GM18951 (cell line): ENCODE measurements around the gene MUC4.
"Not testable (repeated sequence)": the region's sequence is repeated elsewhere in the genome, so short reads cannot be mapped to it uniquely, and the experiment has no call there.

ENCODE experiments used
- POLR2A ChIP-seq: IDR thresholded peaks from 4 replicates; pipeline ENCODE4 v1.6.1; 2011; ENCODE audit warnings: mild to moderate bottlenecking; ENCODE audit not compliant: insufficient read length, insufficient read depth; ENCODE audit errors: extremely low read depth
- in situ Hi-C: fragments of 300-500 bp; cut with MboI; formaldehyde crosslinking; loops from one replicate; pipeline ENCODE4 v1.12.0; 2022; ENCODE audit warnings: low sequenced_read_pairs, mixed read lengths, inconsistent platforms; ENCODE audit not compliant: unreplicated experiment

MUC4 gene

DNA sequence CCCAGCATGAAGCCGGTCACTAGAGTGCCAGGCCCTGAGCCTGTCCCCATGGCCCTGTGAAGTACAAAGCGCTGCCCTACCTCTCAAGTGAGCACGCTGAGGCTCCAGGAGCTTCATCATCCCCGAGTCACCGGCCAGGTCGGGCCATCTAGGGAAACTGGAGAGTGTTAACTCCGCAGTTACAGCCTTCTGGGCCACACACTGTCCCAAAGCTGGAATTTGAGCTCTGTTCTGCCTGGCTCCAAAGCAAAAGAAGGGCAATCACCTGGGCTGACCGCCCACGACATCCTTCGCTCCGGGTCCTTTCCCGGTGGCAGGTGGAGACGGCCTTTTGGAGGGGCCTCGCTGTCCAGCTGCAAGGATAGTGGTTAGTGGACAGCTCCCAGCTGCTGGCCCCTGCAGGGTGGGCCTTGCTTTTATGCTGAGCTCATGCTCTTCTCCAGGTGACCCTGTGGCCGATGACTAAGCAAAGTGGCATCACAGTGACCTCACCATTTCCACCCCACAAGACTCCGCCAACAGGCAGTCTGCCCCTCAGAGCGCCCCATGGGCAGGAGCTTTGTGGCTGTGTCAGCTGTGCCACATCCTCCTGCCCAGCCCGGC lies 3.5 kb upstream of the MUC4 start:
- in situ Hi-C loops = no loop called here
- no peak for TF ChIP-seq POLR2A

DNA sequence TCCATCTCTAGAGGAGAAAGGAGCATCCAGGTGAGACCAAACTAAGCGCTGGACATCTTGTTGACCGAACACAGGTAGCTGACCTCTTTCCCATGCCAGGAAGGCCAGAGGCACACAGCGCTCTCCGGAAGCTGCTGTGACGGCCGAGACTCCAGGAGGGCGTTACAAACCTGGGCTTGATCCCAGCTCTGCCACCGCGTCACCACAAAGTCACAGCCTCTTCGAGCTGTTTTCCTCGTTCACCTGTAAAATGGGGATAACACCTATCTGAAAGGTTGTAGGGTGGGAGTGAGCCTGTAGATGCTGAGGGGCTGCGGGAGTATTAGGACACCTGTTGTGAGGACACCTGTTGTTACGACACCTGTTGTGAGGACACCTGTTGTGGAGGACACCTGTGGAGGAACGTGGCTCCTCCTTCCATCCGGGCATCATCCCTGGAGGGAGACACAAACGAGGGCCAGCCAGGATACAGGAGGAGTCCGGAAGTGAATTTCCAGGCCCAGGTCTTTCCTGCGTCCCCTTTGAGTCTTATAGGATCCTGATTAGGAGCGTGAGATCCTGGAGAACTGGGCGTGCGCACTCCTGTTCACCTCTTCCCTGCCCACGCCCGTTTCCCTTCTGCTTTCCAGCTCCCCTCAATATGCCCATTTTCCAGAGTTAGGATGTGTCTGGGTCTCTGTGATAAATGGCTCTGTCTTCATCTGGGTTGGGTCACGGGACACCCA lies 2.3 kb upstream of the MUC4 start:
- in situ Hi-C loops = no loop called here
- no peak for TF ChIP-seq POLR2A

DNA sequence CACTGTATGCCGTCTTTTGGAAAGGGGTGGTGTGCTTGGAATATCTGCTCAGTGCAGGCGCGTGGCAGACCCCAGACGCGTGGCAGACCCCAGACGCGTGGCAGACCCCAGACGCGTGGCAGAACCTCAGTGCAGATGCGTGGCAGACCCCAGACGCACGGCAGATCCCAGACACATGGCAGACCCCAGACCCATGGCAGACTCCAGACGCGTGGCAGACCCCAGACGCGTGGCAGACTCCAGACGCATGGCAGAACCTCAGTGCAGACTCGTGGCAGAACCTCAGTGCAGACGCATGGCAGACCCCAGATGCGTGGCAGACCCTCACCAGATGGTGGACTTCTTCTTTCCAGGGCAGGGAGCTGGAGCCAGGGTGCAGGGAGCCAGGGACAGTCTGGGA lies 637 bp upstream of the MUC4 start:
- TF ChIP-seq POLR2A = no peak
- in situ Hi-C loops = no loop called here

DNA sequence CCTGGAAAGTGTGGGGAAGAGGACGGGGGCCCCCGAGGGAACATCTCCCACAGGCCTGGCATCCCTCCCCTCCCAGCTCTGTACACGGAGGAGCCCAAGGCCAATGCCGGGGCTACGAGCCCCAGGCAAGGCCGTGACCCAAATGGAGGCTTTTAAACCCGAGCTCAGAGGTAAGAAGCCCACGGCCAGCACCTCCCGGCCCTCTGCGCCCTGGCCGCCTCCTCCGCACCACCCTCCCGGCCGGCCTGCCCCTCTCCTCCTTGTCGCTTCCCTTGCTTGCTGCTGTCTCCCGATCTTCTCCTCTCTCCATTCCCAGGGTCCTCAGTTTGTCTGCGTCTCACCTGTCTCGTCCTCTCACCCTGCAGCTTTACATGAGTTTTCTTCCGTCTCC lies 1.3 kb downstream of the MUC4 start:
- no peak for TF ChIP-seq POLR2A
- in situ Hi-C loops = no loop called here

DNA sequence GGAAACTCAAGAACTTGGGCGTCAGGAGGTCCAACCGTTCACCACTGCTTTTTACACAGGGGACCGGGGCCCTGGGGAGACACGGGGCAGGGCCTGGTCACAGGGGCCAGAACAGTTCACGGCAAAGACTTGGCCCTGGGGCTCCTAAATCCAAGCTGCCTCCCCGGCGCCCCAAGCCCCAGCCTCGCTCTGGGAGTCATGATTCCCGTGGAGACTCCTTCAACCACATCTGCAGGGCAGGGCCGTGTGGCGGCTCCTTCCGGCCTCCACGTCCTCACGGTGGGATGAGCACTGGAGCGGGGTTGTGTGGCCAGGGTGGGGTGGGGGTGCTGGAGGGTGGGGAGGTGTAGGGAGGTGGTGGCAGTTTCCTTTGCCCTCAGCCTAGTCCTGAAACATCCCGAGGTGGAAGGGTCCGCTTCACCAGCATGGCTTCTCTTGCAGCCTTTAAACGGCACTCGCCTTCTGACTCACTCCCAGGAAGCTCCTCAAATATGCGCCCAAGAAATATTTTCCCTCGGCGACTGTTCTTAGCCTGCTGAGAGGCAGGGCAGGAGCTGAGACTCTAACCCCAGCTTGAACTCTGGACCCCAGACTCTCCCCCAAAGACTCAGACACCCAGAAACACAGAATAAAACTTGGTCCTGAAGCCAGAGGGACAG lies 1.8 kb downstream of the MUC4 start:
- TF ChIP-seq POLR2A = no peak
- in situ Hi-C loops = no loop called here

DNA sequence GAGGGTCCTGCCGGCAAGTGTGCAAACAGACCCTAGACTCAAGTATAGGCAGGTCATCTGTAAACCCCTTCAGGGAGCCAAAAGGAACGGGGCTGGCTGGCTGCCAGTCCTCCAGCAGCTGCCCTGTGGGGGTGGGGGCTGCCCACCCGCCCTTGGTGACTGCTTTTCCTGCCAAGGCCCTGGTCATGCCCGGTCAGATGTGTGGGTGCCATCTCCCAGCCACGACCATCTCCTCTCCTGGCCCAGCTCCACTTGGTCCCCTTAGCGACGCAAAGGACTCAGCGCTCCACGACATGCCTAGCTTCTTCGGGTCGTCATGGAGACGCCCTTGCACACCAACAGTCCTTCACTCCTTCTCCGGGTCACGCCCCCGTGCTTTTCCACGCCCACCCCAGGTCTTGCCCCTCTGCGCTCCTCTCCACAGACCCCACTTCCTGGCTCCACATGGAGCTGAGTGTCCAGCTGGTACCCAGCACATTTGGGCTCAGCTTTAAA lies 2.4 kb downstream of the MUC4 start:
- in situ Hi-C loops = no loop called here
- no peak for TF ChIP-seq POLR2A

DNA sequence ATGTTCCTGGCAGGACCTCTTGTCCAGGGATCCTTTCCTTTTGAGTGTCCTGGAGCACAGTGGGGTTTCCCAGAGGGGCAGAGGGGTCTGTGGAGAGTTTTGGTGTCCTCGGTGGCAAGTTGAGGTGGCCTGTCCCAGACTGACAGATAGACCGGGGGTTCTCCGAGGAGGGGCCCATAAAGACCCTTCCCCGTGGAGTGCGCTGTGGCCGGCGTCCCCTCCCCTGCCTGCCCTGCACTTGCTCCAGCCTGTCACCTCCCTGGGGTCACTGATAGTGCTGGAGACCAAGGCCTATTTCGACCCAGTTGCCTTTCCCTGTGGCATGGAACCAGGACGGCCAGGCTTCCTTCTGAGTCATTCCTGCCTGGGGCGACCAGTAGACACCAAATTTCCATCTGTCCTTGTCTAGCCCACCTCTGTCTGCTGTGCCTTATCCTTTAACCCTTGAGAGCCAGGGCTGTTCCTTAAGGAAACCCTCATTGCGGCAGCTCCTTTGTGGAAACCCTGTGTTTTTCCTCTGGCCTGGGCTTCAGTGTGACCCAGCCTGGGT lies 2.9 kb downstream of the MUC4 start:
- in situ Hi-C loops = no loop called here
- no peak for TF ChIP-seq POLR2A

DNA sequence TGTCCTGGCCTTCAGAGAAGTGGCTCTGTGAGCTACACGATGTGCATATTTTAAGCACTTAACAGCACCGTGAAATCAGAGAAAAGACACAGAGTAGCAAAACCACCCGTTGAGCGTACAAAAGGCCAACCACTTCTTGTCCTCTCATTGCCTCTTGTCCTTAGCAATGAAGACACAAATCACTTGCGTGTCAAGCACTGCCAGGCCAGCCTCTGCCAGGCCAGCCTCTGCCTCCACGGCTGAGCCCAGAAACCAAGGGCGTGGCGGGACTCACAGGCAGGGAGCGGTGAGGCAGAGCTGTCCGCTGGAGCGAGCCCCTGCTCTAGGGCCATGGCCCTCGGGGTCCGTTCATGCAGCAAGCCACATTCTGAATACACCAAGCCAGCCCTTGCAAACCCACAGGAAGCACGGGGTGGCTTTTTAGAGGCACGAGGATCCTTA lies 4.0 kb downstream of the MUC4 start:
- in situ Hi-C loops = no loop called here

DNA sequence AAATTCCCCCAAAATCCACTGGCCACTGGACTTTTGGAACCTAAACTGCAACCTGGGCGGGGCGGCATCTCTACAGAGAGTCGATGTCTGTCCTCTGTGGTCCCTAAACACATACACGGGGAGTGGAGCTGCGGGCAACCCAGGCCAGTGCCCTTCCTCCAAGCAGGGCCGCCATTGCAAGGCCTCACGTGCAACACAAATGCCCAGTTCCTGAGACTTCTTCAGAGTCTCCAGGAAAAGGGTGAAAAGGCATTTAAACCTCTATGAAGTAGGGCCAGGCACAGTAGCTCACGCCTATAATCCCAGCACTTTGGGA lies 4.9 kb downstream of the MUC4 start:
- no peak for TF ChIP-seq POLR2A
- in situ Hi-C loops = no loop called here

More for the DNA sequence above, 4.0 kb downstream of the MUC4 start:
- TF ChIP-seq POLR2A = no peak

DNA sequence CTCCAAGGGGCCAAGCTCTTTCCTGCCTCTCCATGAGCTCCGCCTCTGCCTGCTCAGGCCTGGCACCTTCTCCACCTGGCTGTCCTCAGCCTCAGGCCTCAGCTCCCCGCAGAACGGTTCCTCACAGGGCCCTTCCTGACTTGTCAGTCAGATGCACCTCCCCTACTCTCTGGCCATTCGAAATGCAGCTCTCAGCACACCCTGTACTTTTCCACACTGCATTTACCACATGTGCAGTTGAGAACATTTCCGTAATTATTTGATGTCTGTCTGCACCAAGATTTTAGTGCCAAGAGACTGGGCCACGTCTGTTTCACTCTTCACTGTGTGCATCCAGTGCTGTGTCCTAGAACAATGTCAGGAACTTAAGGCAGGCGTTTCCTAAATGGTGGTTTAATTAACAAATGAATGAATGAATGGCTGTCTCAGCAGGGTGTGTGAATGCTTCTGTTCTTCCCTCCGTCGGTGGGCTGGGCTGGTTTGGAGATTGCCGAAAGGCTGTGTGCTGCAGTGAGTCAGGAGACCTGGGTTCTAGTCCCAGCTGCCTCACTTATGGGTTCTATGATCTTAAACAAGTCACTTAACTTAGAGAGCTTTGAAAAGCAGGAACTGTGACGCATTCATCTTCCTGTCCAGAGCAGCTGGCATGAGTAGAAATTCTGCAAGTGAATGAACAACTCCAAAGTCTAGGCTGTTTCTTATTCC lies 5.4 kb downstream of the MUC4 start:
- TF ChIP-seq POLR2A = no peak
- in situ Hi-C loops = no loop called here

DNA sequence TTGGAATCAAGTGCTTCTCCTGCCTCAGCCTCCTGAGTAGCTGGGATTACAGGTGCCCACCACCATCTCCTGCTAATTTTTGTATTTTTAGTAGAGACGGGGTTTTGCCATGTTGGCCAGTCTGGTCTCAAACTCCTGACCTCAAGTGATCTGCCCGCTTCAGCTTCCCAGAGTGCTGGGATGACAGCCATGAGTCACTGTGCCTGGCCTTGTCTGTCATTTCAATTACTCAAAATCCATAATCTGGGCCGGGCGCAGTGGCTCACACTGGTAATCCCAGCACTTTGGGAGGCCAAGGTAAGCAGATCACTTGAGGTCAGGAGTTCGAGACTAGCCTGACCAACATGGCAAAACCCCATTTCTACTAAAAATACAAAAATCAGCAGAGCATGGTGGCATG lies 6.1 kb downstream of the MUC4 start:
- in situ Hi-C loops = not testable (repeated sequence)

DNA sequence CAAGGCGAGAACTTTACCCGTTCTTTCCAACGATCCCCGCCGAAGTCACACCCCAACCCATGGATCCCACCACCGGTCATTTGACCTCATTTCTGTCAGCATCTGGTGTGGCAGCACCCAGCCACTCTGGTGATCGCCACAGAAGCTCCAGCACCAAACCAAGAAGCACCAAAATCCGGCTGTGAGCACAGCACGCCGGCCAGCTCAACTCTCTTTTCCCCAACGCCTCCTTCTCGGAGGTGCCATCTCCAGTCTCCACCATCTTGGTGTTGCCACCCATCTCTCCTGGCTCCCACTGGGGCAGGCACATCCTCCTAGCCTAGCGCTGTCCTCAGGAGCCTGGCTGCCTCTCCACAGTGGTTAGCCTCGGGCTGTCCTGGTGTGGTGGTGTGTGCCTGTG lies 6.5 kb downstream of the MUC4 start:
- in situ Hi-C loops = no loop called here
- no peak for TF ChIP-seq POLR2A

DNA sequence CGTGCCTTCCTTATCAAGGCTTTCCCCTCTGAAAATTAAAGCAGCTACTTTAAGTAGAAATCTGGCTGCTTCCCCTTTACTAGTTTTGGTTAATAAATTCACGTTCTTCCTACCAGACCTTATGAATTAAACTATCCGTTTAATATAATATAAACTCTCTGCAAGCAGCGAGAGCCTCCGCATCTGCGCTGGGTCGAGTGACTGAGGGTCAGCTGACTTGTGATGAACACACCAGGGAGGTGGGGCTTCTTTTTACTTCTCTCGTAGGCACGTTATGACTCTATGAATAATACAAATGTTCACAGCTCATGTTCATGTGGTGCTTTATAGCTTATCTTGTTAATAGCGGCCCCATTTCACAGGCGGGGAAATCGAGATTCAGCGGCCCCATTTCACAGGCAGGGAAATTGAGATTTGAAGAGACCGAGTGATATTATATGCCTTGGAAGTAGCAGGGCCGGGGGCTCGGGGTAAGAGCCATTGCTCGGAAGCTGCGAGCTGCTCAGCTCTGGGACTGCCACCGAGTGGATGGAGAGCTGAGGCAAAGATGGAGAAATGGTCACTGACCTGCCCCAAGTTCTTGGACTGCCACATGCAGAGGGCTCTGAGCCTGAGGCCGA lies 8.3 kb downstream of the MUC4 start:
- TF ChIP-seq POLR2A = no peak

More for the DNA sequence above, 8.3 kb downstream of the MUC4 start:
- in situ Hi-C loops = no loop called here
